CD14-positive monocyte (primary cell): ENCODE measurements around the gene TAS1R2. TPM values are rescaled to one million over a fixed set of nuclear protein-coding genes. Genes with fewer than 3 reads are reported as not detected.

Experiments
- DNase-seq, 3 donors: peaks; one replicate each; pipeline ENCODE4 v3.0.0-alpha.2; 2011 to 2022
- H2AFZ ChIP-seq: 2 replicates; pipeline ENCODE4 v1.6.0; 2012; ENCODE audit warnings: mild to moderate bottlenecking, low read depth, low read length, inconsistent platforms; ENCODE audit not compliant: insufficient read depth, poor library complexity, severe bottlenecking
- H3K27ac ChIP-seq, 2 donors: 1 replicate in 1 of 2; 2 replicates in 1 of 2; pipeline ENCODE4 v1.5.1; 2012 to 2013; ENCODE audit warnings: low read length in 2 of 2, control low read depth in 1 of 2, inconsistent platforms in 1 of 2, low read depth in 1 of 2, mild to moderate bottlenecking in 1 of 2
- H3K27me3 ChIP-seq, 2 donors: one replicate each; pipeline versions ENCODE4 v1.6.0 to v1.6.1; 2011 to 2013; ENCODE audit warnings: low read length in 2 of 2; ENCODE audit not compliant: control insufficient read depth in 2 of 2, insufficient read depth in 2 of 2
- H3K36me3 ChIP-seq, 2 donors: replicated peaks in 1 of 2; 1 replicate in 1 of 2; 2 replicates in 1 of 2; pipeline versions ENCODE4 v1.5.1 to v1.6.1; 2012 to 2013; ENCODE audit warnings: low read length in 2 of 2, control low read depth in 1 of 2, inconsistent platforms in 1 of 2, mild to moderate bottlenecking in 1 of 2; ENCODE audit not compliant: insufficient read depth in 2 of 2, control insufficient read depth in 1 of 2
- H3K4me1 ChIP-seq, 2 donors: 1 replicate in 1 of 2; 2 replicates in 1 of 2; pipeline versions ENCODE4 v1.5.1 to v1.6.1; 2012 to 2013; ENCODE audit warnings: low read length in 2 of 2, control low read depth in 1 of 2, inconsistent platforms in 1 of 2, mild to moderate bottlenecking in 1 of 2, moderate library complexity in 1 of 2; ENCODE audit not compliant: insufficient read depth in 2 of 2, control insufficient read depth in 1 of 2
- H3K4me2 ChIP-seq: replicated peaks from 2 replicates; pipeline ENCODE3; 2012; ENCODE audit warnings: low read length, moderate library complexity, mild to moderate bottlenecking; ENCODE audit not compliant: poor library complexity, severe bottlenecking; ENCODE audit errors: extremely low read depth
- H3K4me3 ChIP-seq, 3 experiments: fragments of 200-600 bp in 1 of 3; sonication (generic) in 1 of 3; replicated peaks in 1 of 3; 1 replicate in 2 of 3; 2 replicates in 1 of 3; pipeline ENCODE4 v1.5.1; 2011 to 2013; ENCODE audit warnings: low read length in 3 of 3, mild to moderate bottlenecking in 3 of 3, control low read depth in 2 of 3, low read depth in 2 of 3, inconsistent platforms in 1 of 3, moderate library complexity in 1 of 3
- H3K79me2 ChIP-seq: 2 replicates; pipeline ENCODE4 v1.6.0; 2012; ENCODE audit warnings: mild to moderate bottlenecking, control low read depth, inconsistent platforms, low read length, moderate library complexity; ENCODE audit not compliant: insufficient read depth
- H3K9ac ChIP-seq: 2 replicates; pipeline ENCODE4 v1.6.0; 2017; ENCODE audit warnings: low read length, mild to moderate bottlenecking; ENCODE audit not compliant: insufficient read depth, poor library complexity, severe bottlenecking
- H3K9me3 ChIP-seq, 2 donors: replicated peaks in 1 of 2; 1 replicate in 1 of 2; 2 replicates in 1 of 2; pipeline versions ENCODE4 v1.5.1 to v1.6.1; 2012 to 2013; ENCODE audit warnings: low read length in 2 of 2, control low read depth in 1 of 2; ENCODE audit not compliant: control insufficient read depth in 1 of 2, insufficient read depth in 1 of 2
- H4K20me1 ChIP-seq: 2 replicates; pipeline ENCODE4 v1.6.0; 2012; ENCODE audit warnings: mild to moderate bottlenecking, low read length, control low read depth, moderate library complexity; ENCODE audit not compliant: insufficient read depth
- H3K27ac Mint-ChIP-seq, 7 donors: one replicate each; pipeline ENCODE4 v1.8.0; 2020; ENCODE audit warnings: mild to moderate bottlenecking in 7 of 7, mixed read lengths in 7 of 7, moderate library complexity in 6 of 7, inconsistent platforms in 2 of 7
- H3K27me3 Mint-ChIP-seq, 3 donors: one replicate each; pipeline ENCODE4 v1.8.0; 2021 to 2022; ENCODE audit warnings: low read depth in 3 of 3, mild to moderate bottlenecking in 3 of 3, mixed read lengths in 3 of 3, moderate library complexity in 3 of 3, inconsistent platforms in 1 of 3
- H3K36me3 Mint-ChIP-seq, 2 donors: one replicate each; pipeline ENCODE4 v1.8.0; 2020; ENCODE audit warnings: mixed read lengths in 2 of 2, inconsistent platforms in 1 of 2, mild to moderate bottlenecking in 1 of 2
- H3K4me1 Mint-ChIP-seq: one replicate; pipeline ENCODE4 v1.8.0; 2020; ENCODE audit warnings: mild to moderate bottlenecking, mixed read lengths
- H3K4me3 Mint-ChIP-seq, 2 donors: one replicate each; pipeline ENCODE4 v1.8.0; 2020; ENCODE audit warnings: mild to moderate bottlenecking in 2 of 2, mixed read lengths in 2 of 2, moderate library complexity in 1 of 2
- H3K9me3 Mint-ChIP-seq, 7 donors: one replicate each; pipeline ENCODE4 v1.8.0; 2020 to 2022; ENCODE audit warnings: mixed read lengths in 7 of 7, mild to moderate bottlenecking in 6 of 7, moderate library complexity in 6 of 7, inconsistent platforms in 2 of 7
- CTCF ChIP-seq: fragments of 200-600 bp; IDR thresholded peaks from one replicate; pipeline ENCODE4 v1.8.0; 2022; ENCODE audit warnings: antibody characterized with exemption, mild to moderate bottlenecking
- WGBS: methylation state at CpG from one replicate; pipeline ENCODE4 v1.1.5; 2013; ENCODE audit warnings: missing lambda C conversion rate; ENCODE audit not compliant: insufficient coverage; 5-methylcytosine and 5-hydroxymethylcytosine counted together
- intact Hi-C, 2 donors: fragments of 100-400 bp; cut with micrococcal nuclease; formaldehyde crosslinking; loops; one replicate each; pipeline versions ENCODE4 v1.15.0 to v1.15.1; 2023
- polyA plus RNA-seq, 3 donors: library from polyadenylated mRNA; depleted of rRNA in 1 of 3; unstranded in 2 of 3; stranded (reverse) in 1 of 3; fragments of 300-500 nt in 2 of 3; fragments of >200 nt in 1 of 3; fragmentation: Illumina TruSeq in 2 of 3; gene quantifications; 1 replicate in 2 of 3; 2 replicates in 1 of 3; pipeline ENCODE4 v1.2.3, GENCODE V29; 2012 to 2021

Gene TAS1R2
- polyA plus RNA-seq, 3 donors = not detected

DNA sequence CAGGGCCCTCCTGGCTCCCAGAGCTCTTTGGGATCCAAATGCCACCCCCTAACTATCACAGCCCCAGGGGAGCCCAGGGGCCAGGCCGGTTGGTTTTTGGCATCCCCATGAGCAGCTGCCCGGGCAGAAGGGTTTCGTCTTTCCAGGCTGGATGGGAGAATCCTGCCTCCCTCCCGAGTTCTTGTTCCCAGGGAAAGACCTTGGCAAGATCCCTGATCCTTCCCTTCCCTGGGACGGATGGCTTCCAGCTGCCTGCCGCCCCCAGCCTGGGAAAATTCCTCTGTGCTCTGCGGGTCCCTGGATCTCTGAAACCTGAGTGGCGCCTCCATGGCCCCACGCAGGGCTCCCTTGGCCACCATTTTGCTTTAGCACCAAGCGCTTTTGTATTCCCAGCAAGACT, 55.6 kb downstream of the TAS1R2 start:
- Mint-ChIP-seq H3K4me3 (no peak overlapping the region), H3K27me3 (peaks cover 5 to 10% (median 9%) of the 10 kb centered on the region in 3 donors), H3K27ac (no peak overlapping the region), H3K9me3 (no peaks in the 10 kb centered on the region), H3K4me1 (no peaks in the 10 kb centered on the region), H3K36me3 (no peaks in the 10 kb centered on the region)
- Histone ChIP-seq H3K36me3 (no peaks in the 10 kb centered on the region), H3K9me3 (no peaks in the 10 kb centered on the region), H2AFZ (no peak overlapping the region), H3K27me3 (no peaks in the 10 kb centered on the region), H3K4me1 (no peaks in the 10 kb centered on the region), H3K9ac (no peak overlapping the region), H4K20me1 (no peaks in the 10 kb centered on the region), H3K4me3 (no peak overlapping the region), H3K27ac (no peak overlapping the region), H3K4me2 (no peak overlapping the region), H3K79me2 (no peaks in the 10 kb centered on the region)
- no peak for TF ChIP-seq CTCF
- no peak for DNase-seq
- 71% methylated on average over 10 of the region's 10 CpGs for WGBS
- intact Hi-C loops = no loop called here

DNA sequence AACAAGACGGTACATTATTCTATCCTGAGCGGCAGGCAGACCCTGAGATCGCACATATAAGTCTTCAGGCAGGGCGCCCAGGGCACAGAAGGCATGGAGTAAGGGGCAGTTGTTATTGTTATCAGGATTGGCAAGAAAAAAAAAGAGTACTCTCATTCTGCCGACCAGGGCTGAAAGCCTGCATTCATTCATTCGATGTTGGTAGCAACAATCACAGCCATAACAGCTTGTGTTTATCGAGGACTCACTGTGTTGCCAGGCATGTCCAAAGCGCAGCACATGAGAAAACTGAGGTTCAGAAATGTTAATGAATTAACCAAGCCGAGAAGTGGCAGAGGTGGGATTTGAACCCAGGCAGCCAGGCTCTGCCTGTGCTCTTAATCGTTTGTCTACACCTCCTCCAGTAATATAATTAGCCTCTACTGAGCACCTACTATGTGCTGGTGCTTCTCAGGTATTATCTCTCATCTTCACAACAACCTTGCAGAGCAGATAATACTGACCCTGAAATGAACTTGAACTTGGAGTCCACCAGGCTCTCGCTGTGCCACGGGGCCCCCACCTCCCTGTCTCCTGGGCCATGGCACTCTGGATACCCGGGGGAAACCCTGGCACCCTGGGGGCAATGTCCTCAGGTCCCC, 56.2 kb downstream of the TAS1R2 start:
- no peak overlapping the region for H3K9ac ChIP-seq

More for the DNA sequence above, 56.2 kb downstream of the TAS1R2 start:
- TF ChIP-seq CTCF = no peak
- Histone ChIP-seq H2AFZ (no peak overlapping the region), H3K36me3 (no peaks in the 10 kb centered on the region), H3K4me2 (no peak overlapping the region), H3K27ac (no peak overlapping the region), H3K79me2 (no peaks in the 10 kb centered on the region), H3K4me1 (no peaks in the 10 kb centered on the region), H3K27me3 (no peaks in the 10 kb centered on the region), H3K9me3 (no peaks in the 10 kb centered on the region), H3K4me3 (no peak overlapping the region), H4K20me1 (no peaks in the 10 kb centered on the region)
- no peaks in the 10 kb centered on the region for H3K4me1 Mint-ChIP-seq
- 86% methylated on average over 10 of the region's 13 CpGs for WGBS
- no peak for DNase-seq
- H3K27me3 Mint-ChIP-seq = peaks cover 5 to 11% (median 10%) of the 10 kb centered on the region in 3 donors
- no peak overlapping the region for H3K4me3 Mint-ChIP-seq
- no peak overlapping the region for H3K27ac Mint-ChIP-seq
- H3K9me3 Mint-ChIP-seq = no peaks in the 10 kb centered on the region
- no peaks in the 10 kb centered on the region for H3K36me3 Mint-ChIP-seq
- intact Hi-C loops = no loop called here
